ENCODE results near the gene HCAR3. TPM values are rescaled to one million over a fixed set of nuclear protein-coding genes. Genes with fewer than 3 reads are reported as not detected.

The HCAR3 gene
- polyA plus RNA-seq, 5 donors = 0.09 to 0.10 (median 0.09) TPM

DNA sequence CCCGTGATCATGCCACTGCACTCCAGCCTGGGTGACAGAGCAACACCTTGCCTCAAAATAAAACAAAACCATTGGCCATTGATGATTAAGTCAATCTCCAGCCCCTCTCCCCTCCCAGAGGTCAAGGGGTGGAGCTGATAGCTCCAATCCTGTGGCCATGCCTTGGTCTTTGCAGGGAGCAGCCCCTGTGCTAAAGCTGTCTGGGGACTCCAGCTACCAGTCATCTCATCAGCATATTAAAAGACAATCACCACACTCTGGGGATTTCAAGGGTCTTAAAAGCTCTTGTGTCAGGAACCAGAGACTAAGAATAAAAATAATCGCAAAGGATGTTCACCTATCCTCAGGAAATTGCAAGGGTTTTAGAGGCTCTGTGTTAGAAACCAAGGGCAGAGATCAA is 44.1 kb downstream of the HCAR3 start:
- no peak for DNase-seq

DNA sequence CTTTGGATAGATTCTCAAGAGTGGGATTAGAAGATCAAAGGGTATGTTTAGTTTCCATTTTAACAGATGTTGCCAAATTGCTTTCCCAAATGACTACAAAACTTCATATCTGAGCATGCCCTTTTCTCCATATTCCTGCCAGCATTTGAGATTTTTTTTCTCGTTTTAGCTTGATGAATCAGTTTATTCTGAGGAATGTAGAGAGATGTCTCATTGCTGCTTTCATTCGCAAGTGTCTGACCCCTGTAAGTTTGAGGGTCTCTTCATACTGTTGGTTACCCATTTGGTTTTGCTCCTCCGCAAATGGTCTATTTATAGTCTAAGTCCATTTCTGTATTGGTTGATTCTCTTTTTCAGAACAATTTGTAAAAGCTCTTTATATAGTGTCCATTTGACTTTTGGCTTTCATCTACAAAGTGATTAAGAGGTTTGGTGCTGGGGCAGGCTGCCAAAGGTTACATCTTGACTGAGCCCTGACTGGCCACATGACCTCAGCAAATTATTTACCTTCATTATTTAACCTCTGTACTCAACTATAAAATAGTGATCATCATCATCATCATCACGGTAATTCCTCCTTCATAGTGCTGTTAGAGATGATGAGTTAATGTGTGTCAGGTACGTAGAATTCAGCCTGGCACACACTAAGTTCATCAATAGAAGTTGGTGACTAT is 47.1 kb downstream of the HCAR3 start:
- no peak for DNase-seq

DNA sequence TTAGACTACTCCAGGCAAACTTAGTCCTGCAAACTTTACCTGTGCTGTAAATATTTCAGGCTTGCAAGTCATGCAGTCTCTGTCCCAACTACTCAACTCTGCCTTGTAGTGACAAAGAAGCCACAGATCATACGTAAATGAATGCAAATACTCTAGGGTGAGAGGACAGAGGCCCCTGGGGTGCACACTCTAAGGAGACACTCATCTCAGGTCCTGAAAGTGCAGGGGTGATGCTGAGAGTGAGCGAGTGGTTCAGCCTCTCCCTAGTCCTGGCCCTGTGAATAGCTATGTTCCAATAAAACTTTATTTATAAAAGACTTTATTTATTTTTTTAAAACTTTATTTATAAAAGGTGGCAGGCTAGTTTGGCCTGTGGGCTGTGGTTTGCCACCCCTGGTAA is 48.3 kb downstream of the HCAR3 start:
- DNase-seq = no peak

DNA sequence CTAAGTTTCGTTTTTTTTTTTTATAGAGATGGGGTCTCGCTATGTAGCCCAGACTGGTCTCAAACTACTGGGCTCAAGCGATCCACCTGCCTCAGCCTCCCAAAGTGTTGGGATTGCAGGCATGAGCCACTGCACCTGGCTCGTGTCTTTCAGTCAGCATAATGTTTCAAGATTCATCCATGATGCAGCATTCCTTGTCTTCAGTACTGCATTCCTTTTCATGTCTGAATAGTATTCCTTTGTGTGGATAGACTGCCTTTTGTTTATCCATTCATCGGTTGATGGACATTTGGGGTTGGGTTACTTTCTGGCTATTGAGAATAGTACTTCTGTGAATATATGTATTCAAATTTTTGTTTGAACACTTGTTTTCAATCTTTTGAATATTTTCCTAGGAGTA is 50.9 kb downstream of the HCAR3 start:
- no peak for DNase-seq

DNA sequence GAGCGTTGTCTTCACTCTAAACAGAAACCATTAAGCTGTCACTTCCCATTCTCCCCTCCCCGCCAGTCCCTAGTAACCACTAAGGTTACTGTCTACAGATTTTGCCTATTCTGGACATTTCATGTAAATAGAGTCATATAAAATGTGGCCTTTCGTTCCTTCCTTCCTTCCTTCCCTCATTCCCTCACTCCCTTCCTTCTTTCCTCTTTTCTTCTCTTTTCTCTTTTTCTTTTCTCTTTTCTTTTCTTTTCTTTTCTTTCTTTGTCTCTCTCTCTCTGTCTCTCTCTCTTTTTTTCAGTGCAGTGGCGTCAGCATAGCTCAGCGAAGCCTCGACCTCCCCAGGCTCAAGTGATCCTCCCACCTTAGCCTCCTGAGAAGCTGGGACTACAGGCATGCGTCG is 51.3 kb downstream of the HCAR3 start:
- no peak for DNase-seq

Other genes starting within 250 kb of the HCAR3 start
- gene ZCCHC8, start 215.9 kb downstream of the HCAR3 start, polyA plus RNA-seq (ENCODE audit: insufficient read depth in 1 of 5, insufficient read length in 5 of 5, low replicate concordance in 1 of 5) = 10 to 100 TPM; 41.5 to 60.1 (median 47.3) TPM
- 100 to 1,000 TPM; 163 to 242 (median 223) TPM for gene RSRC2, start 189.9 kb downstream of the HCAR3 start, polyA plus RNA-seq (ENCODE audit: insufficient read depth in 1 of 5, insufficient read length in 5 of 5, low replicate concordance in 1 of 5)
- 10 to 100 TPM; 33.8 to 71.3 (median 55.2) TPM for gene KNTC1, start 189.6 kb downstream of the HCAR3 start, polyA plus RNA-seq (ENCODE audit: insufficient read depth in 1 of 5, insufficient read length in 5 of 5, low replicate concordance in 1 of 5)
- under 1 TPM in 4 of 5 donors, not detected in 1; 0.09 to 0.30 (median 0.21) TPM for gene HCAR2, start 13.5 kb downstream of the HCAR3 start, polyA plus RNA-seq (ENCODE audit: insufficient read depth in 1 of 5, insufficient read length in 5 of 5, low replicate concordance in 1 of 5)
- gene HCAR1, start 14.0 kb upstream of the HCAR3 start, polyA plus RNA-seq (ENCODE audit: insufficient read depth in 1 of 5, insufficient read length in 5 of 5, low replicate concordance in 1 of 5) = under 1 TPM; 0.23 to 0.49 (median 0.38) TPM
- 10 to 100 TPM; 76.3 to 92.5 (median 89.4) TPM for gene DENR, start 36.0 kb upstream of the HCAR3 start, polyA plus RNA-seq (ENCODE audit: insufficient read depth in 1 of 5, insufficient read length in 5 of 5, low replicate concordance in 1 of 5)
- under 1 TPM; 0.35 to 0.75 (median 0.44) TPM for gene CCDC62, start 57.8 kb upstream of the HCAR3 start, polyA plus RNA-seq (ENCODE audit: insufficient read depth in 1 of 5, insufficient read length in 5 of 5, low replicate concordance in 1 of 5)
- 10 to 100 TPM; 21.6 to 31.7 (median 27.4) TPM for gene HIP1R, start 118.6 kb upstream of the HCAR3 start, polyA plus RNA-seq (ENCODE audit: insufficient read depth in 1 of 5, insufficient read length in 5 of 5, low replicate concordance in 1 of 5)
- 10 to 100 TPM; 21.1 to 33.0 (median 24.2) TPM for gene VPS37B, start 179.3 kb upstream of the HCAR3 start, polyA plus RNA-seq (ENCODE audit: insufficient read depth in 1 of 5, insufficient read length in 5 of 5, low replicate concordance in 1 of 5)
- gene ABCB9, start 249.7 kb upstream of the HCAR3 start, polyA plus RNA-seq (ENCODE audit: insufficient read depth in 1 of 5, insufficient read length in 5 of 5, low replicate concordance in 1 of 5) = 10 to 100 TPM in 2 of 5 donors, 1 to 10 TPM in 3; 6.9 to 11.5 (median 9.0) TPM

Data from right lung (tissue), 5 donors.